HG03558 (cell line): ENCODE data around the gene FBXO17.
"Not testable (repeated sequence)": the region's sequence is repeated elsewhere in the genome, so short reads cannot be mapped to it uniquely, and the experiment has no call there.

Experiments used
- ATAC-seq: cut with Tn5 transposase; IDR thresholded peaks from one replicate; pipeline ENCODE4 v1.9.1; 2021; ENCODE audit warnings: moderate number of reproducible peaks; ENCODE audit not compliant: unreplicated experiment; ENCODE audit errors: extremely low read depth

The FBXO17 gene, protein sequence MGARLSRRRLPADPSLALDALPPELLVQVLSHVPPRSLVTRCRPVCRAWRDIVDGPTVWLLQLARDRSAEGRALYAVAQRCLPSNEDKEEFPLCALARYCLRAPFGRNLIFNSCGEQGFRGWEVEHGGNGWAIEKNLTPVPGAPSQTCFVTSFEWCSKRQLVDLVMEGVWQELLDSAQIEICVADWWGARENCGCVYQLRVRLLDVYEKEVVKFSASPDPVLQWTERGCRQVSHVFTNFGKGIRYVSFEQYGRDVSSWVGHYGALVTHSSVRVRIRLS

DNA sequence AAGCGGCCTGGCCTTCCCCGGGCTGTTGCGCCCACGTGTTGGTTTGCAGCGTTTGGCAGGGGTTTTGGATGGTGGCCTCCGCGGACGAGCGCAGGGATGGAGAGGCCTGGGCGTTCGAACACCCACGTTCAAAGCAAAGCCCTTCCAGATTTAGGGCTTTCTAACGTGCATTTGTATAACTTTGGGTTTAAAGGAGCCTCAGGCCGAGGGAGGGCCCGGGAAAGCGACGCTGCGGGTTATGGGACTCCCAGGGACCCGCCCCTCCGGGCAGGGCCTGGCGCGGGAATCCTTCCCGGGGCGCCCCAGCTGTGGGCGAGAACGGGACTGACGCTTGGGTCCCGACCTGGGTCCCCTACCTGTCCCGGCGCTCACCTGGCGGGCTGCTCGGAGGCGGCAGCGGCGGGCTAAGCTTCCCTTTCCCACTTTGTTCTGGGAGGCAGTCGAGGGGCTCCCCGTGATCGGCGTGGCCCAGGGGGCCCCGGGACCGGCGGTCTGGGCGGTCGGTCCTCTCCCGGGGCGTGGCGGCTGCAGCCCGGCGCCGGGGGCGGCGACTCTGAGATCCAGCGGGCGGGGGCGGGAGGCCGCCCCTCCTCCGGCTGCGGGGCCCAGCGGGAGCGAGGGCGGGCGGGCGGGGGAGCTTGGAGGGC lies at the start of gene FBXO17:
Gene FBXO17, minus strand, starts transcription at position 529 of the 647 bp plus-strand sequence. CDS start 25,423 bp downstream, outside the sequence.
- ATAC-seq = no peak

DNA sequence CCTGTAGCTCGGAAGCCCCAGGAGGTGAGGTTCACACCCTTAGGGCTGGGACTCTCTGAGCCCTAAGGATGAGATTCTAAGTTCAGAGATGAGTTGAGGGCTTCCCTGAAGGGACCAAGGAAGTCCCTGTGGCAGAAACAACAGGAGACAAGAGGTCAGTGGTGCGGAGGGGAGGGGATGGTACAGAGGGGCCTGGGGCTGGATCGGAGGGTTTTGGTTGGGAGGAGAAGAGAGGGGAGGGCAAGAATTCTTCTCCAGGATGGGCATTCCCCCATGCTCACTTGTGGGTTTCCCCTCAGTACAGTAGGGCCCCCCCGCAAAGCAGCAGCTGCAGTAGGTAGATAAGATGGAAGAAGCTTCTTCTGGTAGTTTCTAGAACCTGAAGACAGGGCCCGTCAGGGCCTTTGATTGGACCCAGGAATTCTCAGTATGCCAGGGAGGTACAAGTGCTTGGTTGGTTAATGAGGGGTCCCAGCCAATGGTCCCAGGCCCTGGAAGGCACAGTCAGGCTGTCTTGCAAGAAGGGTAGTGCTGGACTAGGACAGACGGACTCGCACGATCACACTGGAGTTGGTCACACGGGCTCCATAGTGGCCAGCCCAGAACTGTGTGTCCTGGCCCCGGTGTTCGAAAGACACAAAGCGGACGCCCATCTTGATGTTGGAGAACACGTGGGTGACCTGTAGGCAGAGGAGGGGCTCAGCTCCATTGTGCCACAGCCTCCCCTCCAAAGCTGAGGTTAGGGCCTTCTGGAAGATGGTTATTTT lies 49.5 kb upstream of the FBXO17 start:
- no peak for ATAC-seq

DNA sequence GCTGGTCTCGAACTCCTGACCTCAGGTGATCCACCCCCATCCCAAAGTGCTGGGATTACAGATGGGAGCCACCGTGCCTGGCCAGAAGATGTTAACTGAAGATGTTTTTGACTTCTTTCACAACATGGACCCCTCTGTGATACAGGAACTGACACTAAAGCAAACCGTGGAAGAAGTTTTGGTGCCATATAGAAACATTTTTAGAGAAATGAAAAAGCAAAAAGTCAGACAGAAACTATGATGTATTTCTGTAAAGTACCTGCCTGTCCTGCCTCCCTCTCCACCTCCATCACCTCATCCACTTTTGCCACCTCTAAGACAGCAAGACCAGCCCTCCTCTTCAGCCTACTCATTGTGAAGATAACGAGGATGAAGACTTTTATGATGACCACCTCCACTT lies 45.5 kb upstream of the FBXO17 start:
- no peak for ATAC-seq

DNA sequence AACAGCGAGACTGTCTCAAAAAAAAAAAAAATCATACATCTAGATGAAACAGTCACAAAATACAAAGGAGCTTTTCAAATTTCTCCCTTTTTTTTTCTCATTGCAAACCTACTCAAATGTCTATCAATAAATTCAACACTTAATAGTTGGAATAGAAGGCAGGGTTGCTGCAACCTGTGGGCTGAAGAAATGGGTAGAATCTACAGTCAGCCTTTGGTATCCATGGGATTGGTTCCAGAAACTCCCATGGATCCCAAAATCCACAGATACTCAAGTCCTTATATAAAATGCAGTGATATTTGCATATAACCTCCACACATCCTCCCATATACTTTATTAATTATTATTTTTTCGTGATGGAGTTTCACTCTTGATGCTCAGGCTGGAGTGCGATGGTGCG lies 42.1 kb upstream of the FBXO17 start:
- ATAC-seq = no peak

DNA sequence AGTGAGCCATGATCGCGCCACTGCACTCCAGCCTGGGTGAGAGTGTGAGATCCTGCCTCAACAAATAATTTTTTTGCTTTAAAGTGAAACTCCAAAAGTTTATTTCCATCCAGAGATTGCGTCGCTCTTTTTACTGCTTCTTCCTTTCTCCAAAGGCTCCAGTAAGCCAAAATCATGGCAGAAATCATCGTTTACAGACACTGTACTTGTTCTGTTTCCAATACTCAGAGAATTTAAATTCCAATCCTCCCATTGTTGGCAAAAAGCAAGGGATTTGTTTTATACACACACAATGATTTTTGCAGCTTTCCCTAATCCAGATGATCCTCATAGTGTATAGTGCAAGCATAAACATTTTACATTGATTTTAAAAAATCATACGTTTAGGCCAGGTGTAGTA lies 41.5 kb upstream of the FBXO17 start:
- ATAC-seq = no peak

DNA sequence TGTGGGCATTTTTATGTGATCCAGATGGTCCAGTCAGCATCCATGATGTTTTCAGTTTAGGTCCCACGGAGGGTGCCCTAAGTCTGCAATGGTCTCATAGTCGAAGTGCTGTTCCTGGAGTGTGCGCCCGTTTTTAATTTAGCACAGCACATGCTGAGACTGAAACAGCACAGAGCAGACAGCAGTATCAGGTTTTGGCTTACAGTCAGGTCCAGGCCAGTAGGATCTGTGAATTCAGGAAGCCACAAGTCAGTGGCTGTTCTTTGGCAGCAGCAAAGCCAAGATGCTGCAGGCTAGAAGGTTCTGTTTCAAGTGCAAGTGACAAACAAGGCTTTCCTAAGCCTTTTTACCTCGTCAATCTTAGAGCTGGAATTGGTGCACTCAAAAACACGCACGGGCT lies 38.5 kb upstream of the FBXO17 start:
- ATAC-seq = no peak

DNA sequence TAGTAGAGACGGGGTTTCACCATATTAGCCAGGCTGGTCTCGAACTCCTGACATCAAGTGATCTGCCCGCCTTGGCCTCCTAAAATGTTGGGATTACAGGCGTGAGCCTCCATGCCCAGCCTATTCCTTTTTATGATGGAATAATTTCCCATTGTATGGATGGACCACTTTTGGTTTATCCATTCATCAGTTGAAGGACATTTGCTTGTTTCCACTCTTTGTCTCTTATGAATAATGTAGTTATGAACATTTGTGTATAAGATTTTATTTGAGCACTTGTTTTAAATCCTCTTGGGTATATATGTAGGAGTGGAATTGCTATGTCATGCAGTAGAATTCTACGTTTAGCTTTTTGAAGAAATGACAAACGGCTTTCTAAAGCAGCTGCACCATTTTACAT lies 33.5 kb upstream of the FBXO17 start:
- ATAC-seq = no peak

DNA sequence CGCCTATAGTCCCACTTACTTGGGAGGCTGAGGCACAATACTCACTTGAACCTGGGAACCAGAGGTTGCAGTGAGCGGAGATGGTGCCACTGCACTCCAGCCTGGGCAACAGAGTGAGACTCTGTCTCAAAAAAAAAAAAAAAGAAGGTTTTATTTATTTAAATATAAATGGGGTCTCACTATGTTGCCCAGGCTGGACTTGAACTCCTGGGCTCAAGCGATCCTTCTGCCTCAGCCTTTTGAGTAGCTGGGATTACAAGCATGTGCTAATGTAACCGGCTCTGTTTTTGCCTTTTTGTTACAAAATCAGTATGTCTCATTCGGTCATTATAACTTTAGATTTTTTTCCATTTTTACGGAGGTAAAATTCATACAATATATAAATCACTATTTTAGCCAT lies 32.6 kb upstream of the FBXO17 start:
- no peak for ATAC-seq

DNA sequence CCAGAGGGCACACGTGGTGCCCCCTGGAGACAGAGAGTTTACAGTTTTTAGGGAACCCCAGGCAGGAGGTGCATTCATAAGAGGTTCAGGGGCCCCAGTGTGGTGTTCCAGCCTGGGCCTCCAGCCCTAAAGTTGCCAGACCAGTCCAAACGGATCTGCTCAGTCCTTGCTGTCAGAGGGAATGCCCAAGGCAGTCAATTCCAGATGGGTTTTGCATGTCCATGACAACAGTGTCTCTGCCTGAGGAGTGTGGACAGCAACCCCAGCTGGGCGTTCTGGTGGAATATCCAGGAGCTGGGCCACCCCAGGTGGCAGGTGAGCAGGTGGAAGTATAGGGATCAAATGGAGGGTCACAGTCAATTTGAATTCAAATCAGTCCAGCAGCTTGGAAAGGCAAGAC lies 31.6 kb upstream of the FBXO17 start:
- ATAC-seq = no peak

DNA sequence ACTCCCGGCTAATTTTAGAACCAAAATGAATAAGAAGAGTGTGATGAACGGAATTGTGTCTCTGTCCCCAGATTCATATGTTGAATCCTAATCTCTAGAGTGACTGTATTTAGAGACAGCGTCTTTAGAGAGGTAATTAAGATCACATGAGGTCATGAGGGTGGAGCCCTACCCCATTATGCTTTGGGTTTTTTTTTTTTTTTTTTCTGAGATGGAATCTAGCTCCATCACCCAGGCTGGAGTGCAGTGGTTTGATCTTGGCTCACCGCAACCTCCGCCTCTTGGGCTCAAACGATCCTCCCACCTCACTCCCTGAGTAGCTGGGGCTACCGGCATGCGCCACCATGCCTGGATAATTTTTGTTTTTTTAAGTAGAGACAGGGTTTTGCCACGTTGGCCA lies 28.9 kb upstream of the FBXO17 start:
- ATAC-seq = no peak

DNA sequence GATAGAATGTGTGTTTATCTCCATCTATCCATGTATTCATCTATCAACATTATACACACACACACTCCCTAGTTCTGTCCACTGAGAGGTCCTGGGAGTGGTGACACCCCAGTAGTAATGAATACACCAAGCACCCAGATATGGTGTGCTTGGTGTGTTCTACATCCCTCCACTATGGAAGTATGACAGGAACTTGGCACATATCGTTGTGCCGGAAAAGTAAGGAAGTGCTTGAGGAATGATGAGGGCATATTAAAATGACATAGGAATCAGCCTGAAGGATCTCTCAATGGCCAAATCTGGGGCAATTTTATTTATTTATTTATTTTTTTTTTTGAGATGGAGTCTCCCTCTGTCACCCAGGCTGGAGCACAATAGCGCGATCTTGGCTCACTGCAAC lies 28.3 kb upstream of the FBXO17 start:
- ATAC-seq = no peak

DNA sequence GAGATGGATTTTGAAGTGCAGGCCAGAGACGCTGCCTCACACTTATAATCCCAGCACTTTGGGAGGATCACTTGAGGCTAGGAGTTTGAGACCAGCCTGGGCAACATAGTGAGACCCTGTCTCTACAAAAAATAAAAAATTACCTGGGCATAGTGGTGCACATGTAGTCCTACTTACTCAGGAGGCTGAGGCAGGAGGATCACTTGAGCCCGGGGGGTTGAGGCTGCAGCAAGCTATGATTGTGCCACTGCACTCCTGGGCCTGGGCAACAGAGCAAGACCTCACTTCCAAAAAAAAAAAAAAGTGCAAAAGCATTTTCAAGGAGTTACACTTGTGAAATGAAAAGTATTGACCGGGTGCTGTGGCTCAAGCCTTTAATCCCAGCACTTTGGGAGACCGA lies 27.6 kb upstream of the FBXO17 start:
- no peak for ATAC-seq

DNA sequence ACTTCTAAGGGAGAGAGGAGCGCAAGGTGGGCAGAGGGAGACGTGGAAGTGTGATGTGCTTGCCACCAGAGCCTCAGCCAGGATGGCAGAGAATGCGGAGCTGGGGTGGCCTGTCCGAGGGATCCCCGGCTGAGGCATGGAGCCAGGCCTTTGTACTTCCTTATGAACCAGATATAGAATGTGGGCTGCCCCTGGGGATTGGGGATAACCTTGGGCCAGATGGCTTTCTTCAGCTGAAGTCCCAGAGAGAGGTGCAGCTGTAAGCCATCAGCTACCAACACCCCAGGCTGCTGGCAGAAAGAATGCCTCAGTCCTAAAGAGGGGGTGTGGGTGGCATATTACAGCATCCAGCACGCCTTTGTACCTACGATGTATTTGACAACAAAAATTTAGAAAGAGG lies 25.5 kb upstream of the FBXO17 start:
- no peak for ATAC-seq

DNA sequence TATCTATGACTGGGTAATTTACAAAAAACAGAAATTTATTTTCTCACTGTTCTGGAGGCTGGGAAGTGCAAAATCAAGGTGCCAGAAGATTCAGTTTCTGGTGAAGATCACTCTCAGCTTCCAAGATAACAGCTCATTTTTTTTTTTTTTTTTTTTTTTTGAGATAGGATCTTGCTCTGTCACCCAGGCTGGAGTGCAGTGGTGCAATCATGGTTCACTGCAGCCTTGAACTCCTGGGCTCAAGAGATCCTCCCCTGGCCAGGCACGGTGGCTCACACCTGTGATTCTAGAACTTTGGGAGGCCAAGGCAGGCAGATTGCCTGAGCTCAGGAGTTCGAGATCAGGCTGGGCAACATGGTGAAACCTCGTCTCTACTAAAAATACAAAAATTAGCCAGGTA lies 22.0 kb upstream of the FBXO17 start:
- not testable (repeated sequence) for ATAC-seq

DNA sequence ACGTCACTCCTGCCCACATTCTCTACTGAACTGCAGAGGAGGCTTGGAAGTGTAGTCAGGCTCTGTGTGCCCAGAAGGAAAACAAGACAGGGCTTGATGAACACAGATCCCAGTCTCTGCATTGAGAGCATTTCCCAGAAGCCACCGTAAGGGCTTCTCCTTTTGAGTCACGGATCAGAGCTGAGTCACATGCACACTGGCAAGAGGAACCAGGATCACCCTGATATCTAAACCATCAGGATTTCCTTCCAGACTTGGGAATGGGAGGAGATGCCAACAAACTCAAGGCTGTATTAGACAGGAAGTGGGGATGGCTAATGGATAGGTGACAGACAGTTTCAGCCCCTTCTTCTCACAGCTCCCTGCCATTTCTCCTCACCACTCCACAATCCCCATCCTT lies 17.7 kb upstream of the FBXO17 start:
- ATAC-seq = no peak

DNA sequence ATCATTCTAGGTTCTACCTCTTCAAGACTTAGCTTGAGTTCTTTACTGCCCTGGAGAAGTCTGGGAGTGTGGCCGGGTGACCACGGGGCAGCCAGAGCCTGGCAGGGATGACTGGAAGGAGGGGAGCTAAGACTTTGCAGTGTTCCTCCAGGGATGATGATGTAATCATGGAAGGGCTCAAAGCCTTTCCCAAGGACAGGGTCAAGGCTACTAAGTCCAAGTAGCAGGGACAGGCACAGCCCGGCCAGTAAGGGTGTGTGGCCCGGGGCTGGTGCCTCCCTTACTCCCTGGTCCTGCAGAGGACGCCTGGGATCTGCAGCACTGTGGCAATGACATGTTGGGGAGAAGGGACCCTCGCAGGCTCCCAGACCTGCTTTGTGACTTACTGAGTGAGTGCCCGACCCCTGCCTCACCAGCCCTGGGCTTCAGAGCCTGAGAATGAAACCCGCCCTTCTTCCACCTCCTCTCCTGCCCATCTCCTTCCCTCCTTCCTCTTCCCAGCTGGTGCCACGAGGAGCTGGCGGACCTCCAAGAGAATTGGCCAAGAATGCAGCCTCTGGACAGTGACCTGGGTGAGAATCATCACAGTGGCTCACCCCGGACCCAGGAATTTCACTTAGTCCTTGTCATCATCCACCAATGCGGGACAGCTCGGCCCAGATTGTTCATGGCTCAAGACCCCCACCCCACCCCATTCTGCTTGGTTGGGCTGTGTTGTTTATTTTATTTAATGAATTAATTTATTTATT lies 15.6 kb upstream of the FBXO17 start:
- no peak for ATAC-seq

DNA sequence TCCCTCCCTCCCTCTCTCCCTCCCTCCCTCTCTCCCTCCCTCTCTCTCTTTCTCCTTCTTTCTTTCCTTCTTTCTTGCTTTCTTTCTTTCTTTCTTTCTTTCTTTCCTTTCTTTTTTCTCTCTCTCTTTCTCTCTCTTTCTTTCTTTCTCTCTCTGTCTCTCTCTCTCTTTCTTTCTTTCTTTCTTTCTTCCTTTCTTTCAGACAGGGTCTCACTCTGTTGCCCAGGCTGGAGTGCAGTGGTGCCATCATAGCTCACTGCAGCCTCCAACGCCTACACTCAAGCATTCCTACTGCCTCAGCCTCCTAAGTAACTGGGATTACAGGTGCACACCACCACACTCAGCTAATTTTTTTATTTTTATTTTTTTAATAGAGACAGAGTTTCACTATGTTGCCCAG lies 14.1 kb upstream of the FBXO17 start:
- not testable (repeated sequence) for ATAC-seq

DNA sequence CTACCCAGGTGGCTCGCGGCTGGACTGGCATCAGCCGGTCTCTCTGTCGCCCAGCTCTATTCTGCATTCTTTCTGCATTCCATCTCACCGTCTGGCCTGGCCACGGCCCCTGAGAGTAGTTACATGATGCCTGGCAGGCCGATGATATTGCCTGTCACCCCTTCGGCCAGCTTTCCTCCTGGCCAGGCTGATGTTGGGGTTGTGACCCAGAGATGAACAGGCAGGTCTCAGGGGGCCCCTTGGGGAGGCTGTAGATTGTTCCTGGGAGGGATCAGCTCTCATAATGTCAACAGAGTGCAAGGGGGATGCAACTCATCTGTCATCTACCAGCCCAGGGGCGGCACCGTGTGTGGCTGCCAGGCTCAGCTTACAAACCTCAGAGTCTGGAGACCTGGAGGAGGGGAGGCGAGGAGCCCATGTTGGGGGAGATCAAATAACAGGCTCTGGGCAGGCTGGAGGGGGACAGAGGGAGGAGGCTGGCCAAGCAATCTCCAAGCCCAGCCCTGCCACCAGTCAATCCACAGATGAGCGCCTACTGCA lies 13.6 kb upstream of the FBXO17 start:
- no peak for ATAC-seq

DNA sequence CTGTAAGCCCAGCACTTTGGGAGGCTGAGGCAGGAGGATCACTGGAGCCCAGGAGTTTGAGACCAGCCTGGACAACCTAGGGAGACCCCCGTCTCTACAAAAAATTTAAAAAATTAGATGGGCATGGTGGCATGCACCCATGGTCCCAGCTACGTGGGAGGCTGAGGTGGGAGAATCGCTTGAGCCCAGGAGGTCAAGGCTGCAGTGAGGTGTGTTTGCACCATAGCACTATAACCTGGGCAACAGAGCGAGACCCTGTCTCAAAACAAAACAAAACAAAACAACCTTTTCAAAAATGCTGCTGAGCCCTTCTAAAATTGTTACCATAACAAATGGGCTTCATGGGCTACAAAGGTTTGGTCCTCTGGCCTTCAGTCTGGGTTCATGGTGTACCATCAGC lies 13.1 kb upstream of the FBXO17 start:
- ATAC-seq = not testable (repeated sequence)

DNA sequence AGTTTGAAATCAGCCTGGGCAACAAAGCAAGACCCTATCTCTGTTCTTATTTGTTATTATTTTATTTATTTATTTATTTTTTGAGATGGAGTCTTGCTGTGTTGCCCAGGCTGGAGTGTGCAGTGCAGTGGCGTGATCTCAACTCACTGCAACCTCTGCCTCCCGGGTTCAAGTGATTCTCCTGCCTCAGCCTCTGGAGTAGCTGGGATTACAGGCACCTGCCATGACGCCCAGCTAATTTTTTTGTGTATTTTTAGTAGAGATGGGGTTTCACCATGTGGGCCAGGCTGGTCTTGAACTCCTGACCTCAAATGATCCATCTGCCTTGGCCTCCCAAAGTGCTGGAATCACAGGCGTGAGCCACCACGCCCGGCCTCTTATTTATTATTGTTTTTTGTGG lies 12.2 kb upstream of the FBXO17 start:
- not testable (repeated sequence) for ATAC-seq
